Skin epidermis (tissue), 12 donors: Measurements from ENCODE around the gene OR2T3.
"Not testable (repeated sequence)": the region's sequence is repeated elsewhere in the genome, so short reads cannot be mapped to it uniquely, and the experiment has no call there.

Experiments
- H3K27ac ChIP-seq, 21 experiments: fragments of 200-600 bp; sonication (generic) in 11 of 21; one replicate each; pipeline ENCODE4 v1.5.0; 2020; ENCODE audit warnings: mild to moderate bottlenecking in 3 of 21, inconsistent platforms in 2 of 21, moderate library complexity in 2 of 21
- H3K4me3 ChIP-seq, 7 experiments: fragments of 200-600 bp; sonication (generic) in 2 of 7; one replicate each; pipeline ENCODE4 v1.5.0; 2020; ENCODE audit warnings: inconsistent platforms in 2 of 7, mild to moderate bottlenecking in 2 of 7, moderate library complexity in 1 of 7

The OR2T3 gene

GRCh38 chr1:248459117-248459516 lies 14.0 kb upstream of the OR2T3 start:
- H3K4me3 ChIP-seq, H3K27ac ChIP-seq: not testable (repeated sequence)

- no peak overlapping the region for H3K27ac ChIP-seq
Measured at GRCh38 chr1:248471154-248471553, 2.0 kb upstream of the OR2T3 start.

DNA sequence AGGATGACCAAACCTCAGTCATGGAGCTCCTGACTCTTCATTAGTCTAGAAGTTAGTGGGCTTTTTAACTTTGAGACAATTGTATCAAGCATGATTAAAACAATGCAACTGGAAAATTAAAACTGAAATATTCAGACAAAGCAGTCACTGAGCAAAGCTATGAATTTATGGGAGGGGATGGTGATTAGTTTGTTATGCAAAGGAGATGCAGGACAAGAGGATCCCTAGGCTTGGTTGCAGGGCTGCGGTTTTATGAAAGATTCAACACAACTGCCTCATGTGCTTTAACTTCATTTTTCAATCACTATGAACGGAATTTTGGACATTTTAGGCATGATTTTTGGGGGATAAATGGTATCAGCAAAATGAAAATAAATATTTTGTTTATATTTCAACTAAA lies 1.0 kb upstream of the OR2T3 start:
- H3K27ac ChIP-seq, H3K4me3 ChIP-seq: not testable (repeated sequence)

More at GRCh38 chr1:248471154-248471553, 2.0 kb upstream of the OR2T3 start:
- H3K4me3 ChIP-seq: no peak overlapping the region

GRCh38 chr1:248475660-248476059 lies 2.5 kb downstream of the OR2T3 start:
- not testable (repeated sequence) for H3K4me3 ChIP-seq, H3K27ac ChIP-seq

DNA sequence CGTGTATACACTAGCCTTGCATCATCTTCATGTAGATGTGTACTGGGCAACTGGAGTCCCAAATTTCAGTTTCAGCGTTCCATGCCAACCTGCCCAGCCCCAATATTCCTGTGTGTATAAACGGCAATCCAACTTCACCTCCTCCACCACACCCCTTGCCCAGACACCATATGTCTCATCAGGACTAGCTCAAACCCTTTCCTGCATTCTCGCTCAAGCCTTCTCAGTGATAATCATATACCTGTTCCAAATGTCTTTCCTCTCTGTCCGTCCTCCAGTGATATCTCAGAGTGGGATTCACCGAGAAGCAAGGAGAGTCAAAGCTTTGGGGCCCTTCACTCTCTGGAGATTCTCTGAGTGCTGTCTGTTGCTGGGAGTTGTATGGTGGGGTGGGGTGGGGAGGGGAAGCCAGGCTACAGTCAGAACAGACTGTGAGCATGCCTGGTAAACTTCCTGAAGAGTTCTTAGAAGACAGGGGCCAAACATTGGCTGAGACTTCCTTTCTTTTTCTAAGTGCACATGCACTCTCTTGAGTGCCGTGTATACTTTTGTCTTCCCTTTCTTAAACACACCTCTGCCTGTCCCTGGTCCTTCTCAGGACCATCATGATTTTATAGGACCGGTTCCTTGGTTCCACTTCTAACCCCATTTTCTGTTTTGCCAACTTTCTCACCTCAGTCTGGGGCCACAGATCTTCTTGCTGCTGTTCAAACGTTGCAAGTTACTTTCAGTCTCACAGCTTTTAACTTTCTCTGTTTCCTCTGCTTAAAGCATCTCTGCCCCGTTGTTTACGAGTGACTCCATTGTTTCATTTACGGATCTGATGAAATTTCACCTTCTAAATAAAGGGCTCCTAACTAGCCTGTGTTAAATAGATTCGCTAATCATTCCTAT lies 8.8 kb downstream of the OR2T3 start:
- not testable (repeated sequence) for H3K4me3 ChIP-seq, H3K27ac ChIP-seq

- not testable (repeated sequence) for H3K4me3 ChIP-seq, H3K27ac ChIP-seq
Measured at GRCh38 chr1:248488289-248488688, 15.1 kb downstream of the OR2T3 start, which contains the start of gene OR2T5. OR2T5 (plus strand) TSS chr1:248488589; CDS start chr1:248488589, 0 bp downstream.

- not testable (repeated sequence) for H3K27ac ChIP-seq, H3K4me3 ChIP-seq
Measured at GRCh38 chr1:248496661-248497060, 23.5 kb downstream of the OR2T3 start.

DNA sequence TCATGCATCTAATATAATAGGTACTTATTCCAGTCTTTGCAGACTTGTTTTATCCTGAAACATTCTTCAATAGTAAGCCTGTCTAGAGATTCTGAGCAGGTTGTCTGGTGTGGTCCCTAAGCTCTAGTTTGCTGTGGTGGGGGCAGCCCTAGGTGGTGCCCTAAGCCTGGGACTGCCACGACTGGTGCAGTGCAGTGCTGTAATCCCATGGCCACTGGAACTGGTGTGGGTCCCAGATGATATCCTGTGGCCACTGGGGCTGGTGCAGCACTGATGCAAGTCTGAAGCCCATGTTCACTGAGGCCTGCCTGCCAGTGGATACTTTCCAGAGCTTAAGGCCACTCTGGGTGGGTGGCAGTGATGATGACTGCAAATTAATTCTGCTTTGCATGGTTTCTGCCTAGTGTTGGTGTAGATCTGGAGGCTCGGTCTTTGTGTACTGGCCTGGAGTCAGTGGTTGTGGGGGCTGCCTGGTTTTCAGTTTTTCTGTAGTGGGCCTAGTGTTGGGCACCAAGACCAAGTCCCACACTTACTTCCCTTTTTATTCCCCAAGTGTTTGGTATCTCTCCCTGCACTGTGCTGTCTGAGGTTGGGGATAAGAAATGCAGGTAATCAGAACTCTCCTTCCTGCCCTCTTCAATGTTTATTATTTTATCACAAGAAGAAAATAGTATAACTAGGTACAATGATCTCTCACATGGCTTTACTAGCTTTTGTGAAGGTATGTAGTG lies 27.3 kb downstream of the OR2T3 start:
- not testable (repeated sequence) for H3K27ac ChIP-seq, H3K4me3 ChIP-seq

DNA sequence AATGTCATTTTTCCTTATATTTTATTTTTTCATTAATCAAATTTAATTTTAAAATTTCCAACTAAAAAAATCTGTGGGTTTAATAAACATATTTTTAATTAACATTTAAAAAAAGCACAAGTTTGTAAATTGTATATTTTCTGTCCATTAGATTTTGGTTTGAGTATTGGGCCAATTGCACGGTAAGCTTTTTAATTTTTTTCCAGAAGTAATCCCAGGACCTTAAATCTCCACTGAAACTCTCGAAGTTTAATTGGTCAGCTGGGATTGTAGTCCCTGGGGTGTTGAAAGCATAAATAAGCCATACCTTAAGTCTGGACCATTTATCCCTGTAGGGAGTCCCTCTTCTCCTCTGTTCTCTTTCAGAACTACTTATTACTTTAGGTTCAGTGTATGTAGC lies 34.6 kb downstream of the OR2T3 start, which contains the start of gene OR2G6:
TSS of gene OR2G6 (plus strand) at position 301 of the 400 bp plus-strand sequence. CDS start 13,574 bp downstream, outside the sequence.
- not testable (repeated sequence) for H3K4me3 ChIP-seq, H3K27ac ChIP-seq

DNA sequence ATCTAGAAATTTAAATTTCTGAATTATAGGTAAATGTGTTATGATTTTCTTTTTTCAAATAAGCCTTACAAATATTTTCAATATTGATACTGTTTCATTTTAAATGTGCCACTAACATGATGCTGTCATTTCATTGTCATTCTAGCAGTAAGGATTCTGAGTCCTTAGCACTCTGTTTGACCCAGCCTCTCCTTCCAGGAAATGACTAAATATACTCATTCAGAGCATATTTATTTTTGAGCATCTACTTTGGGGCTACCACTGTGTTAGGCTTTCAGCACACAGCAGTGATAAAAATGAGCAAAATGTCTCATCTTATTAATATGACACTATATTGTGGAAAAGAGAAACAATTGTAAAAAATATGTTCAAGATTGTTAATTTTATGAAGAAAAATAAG lies 37.1 kb downstream of the OR2T3 start:
- not testable (repeated sequence) for H3K4me3 ChIP-seq, H3K27ac ChIP-seq

DNA sequence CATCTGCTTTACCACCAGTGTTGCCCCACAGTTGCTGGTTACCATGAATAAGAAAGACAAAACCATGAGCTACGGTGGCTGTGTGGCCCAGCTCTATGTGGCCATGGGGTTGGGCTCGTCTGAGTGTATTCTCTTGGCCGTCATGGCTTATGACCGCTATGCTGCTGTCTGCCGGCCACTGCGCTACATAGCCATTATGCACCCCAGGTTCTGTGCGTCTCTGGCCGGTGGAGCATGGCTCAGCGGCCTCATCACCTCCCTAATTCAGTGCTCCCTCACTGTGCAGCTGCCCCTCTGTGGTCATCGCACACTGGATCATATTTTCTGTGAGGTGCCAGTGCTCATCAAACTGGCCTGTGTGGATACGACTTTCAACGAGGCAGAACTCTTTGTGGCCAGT lies 48.7 kb downstream of the OR2T3 start:
- Histone ChIP-seq H3K4me3 (no peak overlapping the region), H3K27ac (no peak overlapping the region)
